A549 (cell line): ENCODE measurements around the gene HOXC11. TPM values are rescaled to one million over a fixed set of nuclear protein-coding genes. Genes with fewer than 3 reads are reported as not detected.
A peak's percentile ranks its signal among the peaks of the same experiment; 100 is the strongest.

Experiments used
- ATAC-seq, 2 experiments: fragments of 200-7000 bp in 1 of 2; fragments of >200 bp in 1 of 2; cut with Nextera tagmentation in 1 of 2; cut with Tn5 transposase in 1 of 2; 3 replicates each; pipeline versions ENCODE4 v1.8.0 to v1.9.1; 2018 to 2020; ENCODE audit warnings: mild to moderate bottlenecking in 1 of 2, moderate library complexity in 1 of 2
- CTCF ChIA-PET: fragments of 300-600 bp; sonication (Branson Sonifier 250); formaldehyde crosslinking; extraction: SDS; loops from one replicate; lab custom pipeline; 2021; ENCODE audit warnings: antibody characterized with exemption, inconsistent platforms; lab: Yijun Ruan, JAX
- POLR2A ChIA-PET: fragments of 350-600 bp; formaldehyde crosslinking; extraction: SDS; loops from one replicate; lab custom pipeline; 2021; ENCODE audit warnings: antibody characterized with exemption, inconsistent platforms; lab: Yijun Ruan, JAX
- DNase-seq, 2 experiments: peaks; one replicate each; pipeline versions ENCODE4 v3.0.0 to v3.0.0-alpha.2; 2011 to 2016; ENCODE audit warnings: low read depth in 1 of 2, low spot score in 1 of 2
- FAIRE-seq: peaks from 2 replicates; lab custom pipeline; 2011; peaks lifted over from hg19 to GRCh38; lab: Jason Lieb, UNC
- H3K27ac ChIP-seq, 2 experiments: fragments of >200 bp; sonication (Bioruptor Twin); formaldehyde crosslinking; 3 replicates each; pipeline ENCODE4 v1.5.1; 2016 to 2017
- H3K4me1 ChIP-seq: fragments of >200 bp; sonication (Bioruptor Twin); formaldehyde crosslinking; 3 replicates; pipeline ENCODE4 v1.6.1; 2016
- H3K4me2 ChIP-seq: fragments of >200 bp; sonication (Bioruptor Twin); formaldehyde crosslinking; 3 replicates; pipeline ENCODE4 v1.6.1; 2016
- H3K4me3 ChIP-seq: fragments of >200 bp; sonication (Bioruptor Twin); formaldehyde crosslinking; 3 replicates; pipeline ENCODE4 v1.5.1; 2016
- H3K9me3 ChIP-seq: fragments of >200 bp; sonication (Bioruptor Twin); formaldehyde crosslinking; 3 replicates; pipeline ENCODE4 v1.6.1; 2016
- CEBPB ChIP-seq, 2 experiments: fragments of >200 bp in 1 of 2; sonication (Bioruptor Twin) in 1 of 2; formaldehyde crosslinking in 1 of 2; IDR thresholded peaks; 2 replicates each; pipeline ENCODE4 v1.6.1; 2012 to 2016
- CHD2 ChIP-seq: fragments of 150-350 bp; IDR thresholded peaks from 2 replicates; pipeline ENCODE4 v1.6.1; 2014; ENCODE audit warnings: low read length; ENCODE audit not compliant: partially characterized antibody
- CHD4 ChIP-seq: fragments of 200-600 bp; sonication (generic); IDR thresholded peaks from 2 replicates; pipeline ENCODE4 v1.6.1; 2016; ENCODE audit warnings: antibody characterized with exemption, mild to moderate bottlenecking, borderline replicate concordance
- FOSL2 ChIP-seq, 2 experiments: fragments of 450-650 bp in 1 of 2; fragments of >200 bp in 1 of 2; sonication (Bioruptor Twin) in 1 of 2; formaldehyde crosslinking; IDR thresholded peaks; 2 replicates each; pipeline versions ENCODE4 v1.5.0 to v1.6.1; 2016 to 2020; ENCODE audit warnings: mild to moderate bottlenecking in 1 of 2, moderate library complexity in 1 of 2
- FOXS1 ChIP-seq: fragments of 250-450 bp; sonication (Bioruptor Pico); IDR thresholded peaks from 2 replicates; pipeline ENCODE4 v1.5.0; 2020; ENCODE audit warnings: mild to moderate bottlenecking, moderate library complexity
- HDAC2 ChIP-seq: fragments of 200-600 bp; sonication (generic); IDR thresholded peaks from 2 replicates; pipeline ENCODE4 v1.6.1; 2016
- HOXA7 ChIP-seq: fragments of 250-450 bp; sonication (Bioruptor Pico); IDR thresholded peaks from 2 replicates; pipeline ENCODE4 v1.5.0; 2020; ENCODE audit warnings: mild to moderate bottlenecking, moderate library complexity
- KDM1A ChIP-seq: fragments of 200-600 bp; sonication (generic); IDR thresholded peaks from 2 replicates; pipeline ENCODE4 v1.6.1; 2016; ENCODE audit warnings: low read depth, mild to moderate bottlenecking
- KDM5A ChIP-seq: fragments of 200-600 bp; sonication (generic); IDR thresholded peaks from 2 replicates; pipeline ENCODE4 v1.6.1; 2016; ENCODE audit warnings: antibody characterized with exemption, mild to moderate bottlenecking
- MYC ChIP-seq: IDR thresholded peaks from 2 replicates; pipeline ENCODE4 v1.6.1; 2012; ENCODE audit warnings: mild to moderate bottlenecking, inconsistent platforms, low read length, improper control_type of control experiment, borderline replicate concordance
- NFE2L2 ChIP-seq: fragments of 150-350 bp; conservative IDR thresholded peaks from 2 replicates; pipeline ENCODE4 v1.6.1; 2014; ENCODE audit warnings: low read length
- PHF8 ChIP-seq: fragments of 200-600 bp; sonication (generic); IDR thresholded peaks from 2 replicates; pipeline ENCODE4 v1.6.1; 2016; ENCODE audit warnings: low read depth, mild to moderate bottlenecking, antibody characterized with exemption, moderate library complexity, borderline replicate concordance
- RARB ChIP-seq: fragments of 250-450 bp; sonication (Bioruptor Pico); IDR thresholded peaks from 2 replicates; pipeline ENCODE4 v1.8.0; 2021; ENCODE audit warnings: mild to moderate bottlenecking, moderate library complexity
- RNF2 ChIP-seq: fragments of 200-600 bp; sonication (generic); IDR thresholded peaks from 2 replicates; pipeline ENCODE4 v1.6.1; 2016; ENCODE audit warnings: low read depth, mild to moderate bottlenecking, antibody characterized with exemption, moderate library complexity, borderline replicate concordance
- SMC3 ChIP-seq: fragments of >200 bp; sonication (Bioruptor Twin); formaldehyde crosslinking; IDR thresholded peaks from 3 replicates; pipeline ENCODE4 v1.6.1; 2018; ENCODE audit warnings: inconsistent platforms
- TFCP2L1 ChIP-seq: fragments of 250-450 bp; sonication (Bioruptor Pico); IDR thresholded peaks from 2 replicates; pipeline ENCODE4 v1.5.0; 2021; ENCODE audit warnings: mild to moderate bottlenecking
- ZSCAN20 ChIP-seq: fragments of 250-450 bp; sonication (Bioruptor Pico); IDR thresholded peaks from 2 replicates; pipeline ENCODE4 v1.8.0; 2022; ENCODE audit warnings: mild to moderate bottlenecking, moderate library complexity
- WGBS: methylation state at CpG from one replicate; pipeline ENCODE4 v1.1.6; 2017; ENCODE audit errors: missing lambda C conversion rate; 5-methylcytosine and 5-hydroxymethylcytosine counted together
- polyA plus RNA-seq, 4 experiments: library from polyadenylated mRNA; depleted of rRNA in 3 of 4; stranded (reverse); fragments of >200 nt; fragmentation: RNase III in 1 of 4; extraction: RNeasy Plus Mini Kit Qiagen cat#74134 plus additional on column Dnase treatment in 1 of 4; gene quantifications; 2 replicates in 3 of 4; 3 replicates in 1 of 4; pipeline ENCODE4 v1.2.3, GENCODE V29; 2011 to 2017
- TF ChIP-seq, protein P1 (sequence below): IDR thresholded peaks from 2 replicates; pipeline ENCODE4 v1.6.1; 2012; ENCODE audit warnings: low read depth, borderline replicate concordance
- TF ChIP-seq, protein P2 (sequence below): fragments of 450-650 bp; IDR thresholded peaks from 2 replicates; pipeline ENCODE4 v1.6.1; 2014; ENCODE audit warnings: antibody characterized with exemption

The HOXC11 gene
- polyA plus RNA-seq, 2 of the 4 experiments (the other 2 are of a cell fraction) = 0.45 to 0.58 TPM

DNA sequence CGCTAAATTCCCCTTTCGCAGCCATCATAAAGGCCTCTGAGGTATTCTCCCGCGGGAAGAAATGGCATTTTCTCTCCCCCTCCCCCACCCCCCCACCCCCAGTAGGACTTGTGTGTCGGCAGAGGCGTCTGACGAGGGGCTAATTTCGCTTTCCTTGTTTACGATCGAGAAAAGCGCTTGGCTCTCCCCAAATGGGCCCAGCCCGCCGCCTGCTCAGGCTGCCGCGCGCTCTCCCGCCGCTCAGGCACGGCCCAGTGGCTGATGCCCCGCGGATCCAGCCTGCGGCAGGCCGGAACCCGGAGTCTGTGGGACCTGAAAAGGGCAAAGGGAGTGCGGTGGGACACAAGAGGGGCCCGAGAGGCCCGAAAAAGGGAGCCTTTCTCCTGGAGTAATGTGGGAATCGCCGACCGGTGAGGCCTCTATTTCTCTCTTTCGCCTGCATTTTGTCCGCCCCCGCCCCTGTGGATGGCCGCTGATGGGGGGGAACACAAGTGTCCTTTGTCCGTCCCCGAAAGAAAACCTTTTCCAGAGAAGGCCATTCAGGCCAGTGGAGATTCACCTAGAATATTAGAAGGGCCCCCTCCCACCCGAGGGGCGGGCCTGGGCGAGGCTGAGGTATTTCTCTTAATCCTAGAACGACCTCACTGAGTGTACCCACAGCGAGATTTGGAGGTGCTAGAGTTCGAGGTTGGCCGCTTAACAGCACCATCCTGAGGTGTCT lies 46.3 kb downstream of the HOXC11 start:
- FAIRE-seq (no peak), DNase-seq (no peak), ATAC-seq (no peak)
- no peaks in the 10 kb centered on the region for H3K9me3 ChIP-seq
- TF ChIP-seq FOXS1 = no peak
- ChIA-PET CTCF (interaction anchor here (1.0 to 27.9 kb wide), 3 partner anchors 9 to 174 kb away, joined by 3 to 476 read pairs (median 54); partner anchors contain the start of genes HOXC6 and SMUG1), POLR2A (no interaction called here)
- 94% methylated on average over 41 of the region's 43 CpGs for WGBS
- peak overlapping the region; percentile 96 to 99; a peak in 5 of 6 replicates for H3K27ac ChIP-seq
- peaks cover 35% of the 10 kb centered on the region for H3K4me1 ChIP-seq
- peak overlapping the region; percentile 96 for H3K4me2 ChIP-seq
- no peak overlapping the region; the same call in 2 of the 3 replicates for H3K4me3 ChIP-seq

DNA sequence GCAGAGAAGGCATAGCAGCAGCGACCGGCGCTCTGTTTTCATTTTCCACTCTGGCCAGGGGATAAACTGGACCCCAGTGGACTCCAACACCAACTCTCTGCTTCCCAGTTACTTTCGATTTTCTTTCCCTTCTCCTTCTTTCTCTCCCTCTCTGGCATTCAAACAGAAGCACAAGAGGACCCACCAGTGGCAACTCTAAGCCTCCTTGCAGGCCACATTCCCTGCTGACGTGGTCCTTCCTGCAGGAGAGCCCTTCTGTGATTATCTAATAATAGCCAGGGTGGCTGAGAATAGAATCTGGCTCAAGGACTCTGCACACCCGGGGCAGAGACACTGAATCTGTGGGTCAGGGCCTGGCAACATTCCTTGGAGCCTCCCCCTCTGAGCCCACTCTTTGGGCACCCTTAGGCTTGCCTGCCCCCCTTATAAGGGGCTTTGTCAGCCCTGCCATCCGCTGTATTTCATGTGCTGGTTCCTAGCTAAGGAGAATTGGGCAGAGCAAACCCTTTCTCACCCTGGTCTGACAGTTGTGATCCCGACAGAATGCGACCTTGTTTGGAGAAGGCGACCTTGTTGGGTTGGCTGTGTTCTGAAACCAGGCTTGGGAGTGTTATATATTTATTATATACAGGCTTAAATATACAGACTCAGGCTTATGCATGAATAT lies 47.1 kb downstream of the HOXC11 start:
- Histone ChIP-seq H3K9me3 (no peaks in the 10 kb centered on the region), H3K4me3 (no peak overlapping the region), H3K27ac (peak overlapping the region in 1 of 2 experiments; percentile 99; a peak in 4 of 6 replicates), H3K4me1 (peaks cover 34% of the 10 kb centered on the region), H3K4me2 (peak overlapping the region; percentile 96)
- TF ChIP-seq PHF8 (no peak), TFCP2L1 (CRISPR knock-in tag) (no peak), SMC3 (no peak), KDM1A (no peak), KDM5A (no peak), RARB (CRISPR knock-in tag) (no peak), HDAC2 (no peak), CHD4 (no peak), NFE2L2 (no peak), RNF2 (no peak), FOSL2 (IDR thresholded peaks at IDR 0.05) (no peak), FOSL2 (CRISPR knock-in tag; IDR thresholded peaks at IDR 0.05) (no peak), ZSCAN20 (CRISPR knock-in tag) (no peak)
- TF ChIP-seq, protein P1, sequence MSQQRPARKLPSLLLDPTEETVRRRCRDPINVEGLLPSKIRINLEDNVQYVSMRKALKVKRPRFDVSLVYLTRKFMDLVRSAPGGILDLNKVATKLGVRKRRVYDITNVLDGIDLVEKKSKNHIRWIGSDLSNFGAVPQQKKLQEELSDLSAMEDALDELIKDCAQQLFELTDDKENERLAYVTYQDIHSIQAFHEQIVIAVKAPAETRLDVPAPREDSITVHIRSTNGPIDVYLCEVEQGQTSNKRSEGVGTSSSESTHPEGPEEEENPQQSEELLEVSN = no peak
- TF ChIP-seq, protein P2, sequence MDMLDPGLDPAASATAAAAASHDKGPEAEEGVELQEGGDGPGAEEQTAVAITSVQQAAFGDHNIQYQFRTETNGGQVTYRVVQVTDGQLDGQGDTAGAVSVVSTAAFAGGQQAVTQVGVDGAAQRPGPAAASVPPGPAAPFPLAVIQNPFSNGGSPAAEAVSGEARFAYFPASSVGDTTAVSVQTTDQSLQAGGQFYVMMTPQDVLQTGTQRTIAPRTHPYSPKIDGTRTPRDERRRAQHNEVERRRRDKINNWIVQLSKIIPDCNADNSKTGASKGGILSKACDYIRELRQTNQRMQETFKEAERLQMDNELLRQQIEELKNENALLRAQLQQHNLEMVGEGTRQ = no peak
- FAIRE-seq (no peak), ATAC-seq (no peak), DNase-seq (no peak)
- WGBS = 74% methylated on average over 10 of the region's 10 CpGs
- CTCF ChIA-PET = interaction anchor here (1.0 to 27.9 kb wide), 5 partner anchors 8 to 194 kb away, joined by 3 to 476 read pairs (median 54); partner anchors contain the start of genes HOXC5, HOXC6 and SMUG1
- POLR2A ChIA-PET = no interaction called here

DNA sequence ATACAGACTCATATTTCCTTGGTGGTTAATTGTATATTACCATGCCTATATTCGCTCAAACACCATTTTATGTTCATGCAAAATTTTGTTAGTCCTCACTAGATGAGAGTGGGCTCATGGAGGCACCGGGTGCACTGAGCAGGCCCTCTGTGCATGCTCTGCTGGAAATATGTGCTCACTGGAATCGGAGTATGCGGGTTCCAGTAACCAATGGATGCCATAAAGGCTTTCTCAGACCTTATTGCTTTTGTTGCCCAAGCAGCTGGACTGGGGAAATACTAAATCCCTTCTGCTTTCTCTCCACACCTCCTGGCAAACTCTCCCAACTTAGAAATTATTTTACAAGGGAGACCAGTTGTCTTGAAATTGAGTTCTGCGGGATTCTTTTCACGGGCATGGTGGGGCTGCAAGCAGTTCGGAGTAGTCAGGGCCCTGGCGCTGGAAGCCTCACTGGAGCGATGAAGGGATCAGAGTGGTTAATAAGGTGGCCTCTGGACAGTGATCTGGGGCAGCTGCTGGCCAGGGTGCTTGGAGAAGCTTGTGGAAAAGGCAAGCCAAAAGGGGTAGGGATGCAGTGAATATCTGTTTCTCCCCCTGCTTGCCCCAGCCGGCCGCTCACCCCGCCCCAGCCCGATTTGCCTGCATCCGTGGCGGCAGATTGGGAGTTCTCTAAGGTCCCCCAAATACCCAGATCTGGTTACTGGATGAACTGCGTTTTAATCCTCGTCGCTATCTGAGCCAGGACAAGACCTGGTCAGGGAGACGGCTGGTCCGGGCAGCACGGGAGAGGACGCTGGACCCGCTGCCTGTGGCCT lies 47.9 kb downstream of the HOXC11 start:
- Histone ChIP-seq H3K9me3 (no peaks in the 10 kb centered on the region), H3K4me1 (peaks cover 35% of the 10 kb centered on the region), H3K4me3 (no peak overlapping the region), H3K4me2 (no peak overlapping the region), H3K27ac (peak overlapping the region in 1 of 2 experiments; percentile 59; a peak in 2 of 6 replicates)
- ChIA-PET CTCF (interaction anchor here (1.0 to 27.9 kb wide), 10 partner anchors 7 to 319 kb away, joined by 3 to 476 read pairs (median 6); partner anchors contain the start of genes HOXC10, HOXC5, HOXC6 and HOXC8), POLR2A (no interaction called here)
- WGBS = 90% methylated on average over 23 of the region's 23 CpGs
- no peak for ATAC-seq
- no peak for FAIRE-seq
- no peak for DNase-seq
- TF ChIP-seq CEBPB (IDR thresholded peaks at IDR 0.05) (no peak), MYC (no peak), CHD2 (no peak), HOXA7 (CRISPR knock-in tag) (no peak), HDAC2 (no peak)
